ENCODE results near the gene FRMPD2. TPM values are rescaled to one million over a fixed set of nuclear protein-coding genes. Genes with fewer than 3 reads are reported as not detected.

The FRMPD2 gene, protein sequence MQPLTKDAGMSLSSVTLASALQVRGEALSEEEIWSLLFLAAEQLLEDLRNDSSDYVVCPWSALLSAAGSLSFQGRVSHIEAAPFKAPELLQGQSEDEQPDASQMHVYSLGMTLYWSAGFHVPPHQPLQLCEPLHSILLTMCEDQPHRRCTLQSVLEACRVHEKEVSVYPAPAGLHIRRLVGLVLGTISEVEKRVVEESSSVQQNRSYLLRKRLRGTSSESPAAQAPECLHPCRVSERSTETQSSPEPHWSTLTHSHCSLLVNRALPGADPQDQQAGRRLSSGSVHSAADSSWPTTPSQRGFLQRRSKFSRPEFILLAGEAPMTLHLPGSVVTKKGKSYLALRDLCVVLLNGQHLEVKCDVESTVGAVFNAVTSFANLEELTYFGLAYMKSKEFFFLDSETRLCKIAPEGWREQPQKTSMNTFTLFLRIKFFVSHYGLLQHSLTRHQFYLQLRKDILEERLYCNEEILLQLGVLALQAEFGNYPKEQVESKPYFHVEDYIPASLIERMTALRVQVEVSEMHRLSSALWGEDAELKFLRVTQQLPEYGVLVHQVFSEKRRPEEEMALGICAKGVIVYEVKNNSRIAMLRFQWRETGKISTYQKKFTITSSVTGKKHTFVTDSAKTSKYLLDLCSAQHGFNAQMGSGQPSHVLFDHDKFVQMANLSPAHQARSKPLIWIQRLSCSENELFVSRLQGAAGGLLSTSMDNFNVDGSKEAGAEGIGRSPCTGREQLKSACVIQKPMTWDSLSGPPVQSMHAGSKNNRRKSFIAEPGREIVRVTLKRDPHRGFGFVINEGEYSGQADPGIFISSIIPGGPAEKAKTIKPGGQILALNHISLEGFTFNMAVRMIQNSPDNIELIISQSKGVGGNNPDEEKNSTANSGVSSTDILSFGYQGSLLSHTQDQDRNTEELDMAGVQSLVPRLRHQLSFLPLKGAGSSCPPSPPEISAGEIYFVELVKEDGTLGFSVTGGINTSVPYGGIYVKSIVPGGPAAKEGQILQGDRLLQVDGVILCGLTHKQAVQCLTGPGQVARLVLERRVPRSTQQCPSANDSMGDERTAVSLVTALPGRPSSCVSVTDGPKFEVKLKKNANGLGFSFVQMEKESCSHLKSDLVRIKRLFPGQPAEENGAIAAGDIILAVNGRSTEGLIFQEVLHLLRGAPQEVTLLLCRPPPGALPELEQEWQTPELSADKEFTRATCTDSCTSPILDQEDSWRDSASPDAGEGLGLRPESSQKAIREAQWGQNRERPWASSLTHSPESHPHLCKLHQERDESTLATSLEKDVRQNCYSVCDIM (N-terminal part only)
- total RNA-seq, result not detected in 2 replicates

DNA sequence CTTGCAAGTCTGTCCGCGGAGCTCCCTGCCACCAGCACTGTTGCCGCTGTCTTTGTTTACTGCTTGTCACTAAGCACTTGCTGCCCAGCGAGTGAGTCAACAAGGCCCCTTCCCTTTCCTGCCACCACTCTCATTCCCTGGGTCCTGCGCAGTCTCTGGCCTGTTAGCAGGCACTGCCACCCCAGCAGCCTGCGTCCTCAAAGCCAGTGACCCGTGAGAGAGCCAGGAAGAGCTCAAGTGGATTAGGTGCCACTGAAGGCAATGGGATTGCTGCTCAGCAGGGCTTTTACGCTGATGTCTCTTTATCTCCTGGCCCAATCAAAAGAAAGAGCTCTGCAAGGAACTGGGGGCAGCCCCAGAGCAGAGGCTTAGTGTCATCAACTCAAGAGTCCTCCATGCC is at the start of gene FRMPD2:
Gene FRMPD2 (minus strand): TSS at position 61 of the 400 bp plus-strand sequence. CDS start 129 bp downstream, outside the sequence.

DNA sequence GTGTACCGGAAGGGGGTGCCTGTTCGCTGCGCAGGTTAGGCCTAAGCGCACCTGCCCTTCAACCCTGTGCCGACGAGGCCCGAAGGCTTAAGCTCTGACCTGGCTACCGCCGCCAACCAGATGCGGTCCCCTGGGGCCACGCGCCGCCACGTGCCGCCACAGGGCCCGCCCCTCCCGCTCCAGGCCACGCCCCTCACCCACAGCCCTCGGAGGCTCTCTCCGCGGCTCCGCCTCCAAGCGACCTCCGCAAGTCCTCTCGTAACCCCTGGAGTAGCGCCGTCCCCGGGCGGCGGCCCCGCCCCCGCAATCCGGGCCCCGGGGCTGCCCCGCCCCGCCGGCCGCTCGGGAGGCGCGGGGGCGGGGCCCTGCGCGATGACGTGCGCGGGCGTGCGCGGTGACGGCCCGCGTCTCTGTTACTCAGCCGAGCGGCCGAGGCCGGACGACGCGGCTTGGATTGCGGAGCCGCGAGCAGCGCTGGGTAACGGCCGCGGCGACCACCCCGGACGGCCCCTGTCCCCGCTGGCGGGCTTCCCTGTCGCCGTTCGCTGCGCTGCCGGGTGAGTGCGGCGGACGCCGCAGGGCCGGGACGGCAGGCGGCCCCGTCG is 31.9 kb upstream of the FRMPD2 start, which contains the start of gene MAPK8:
Gene MAPK8 (plus strand): TSS at position 413 of the 605 bp plus-strand sequence. CDS start 94,984 bp downstream, outside the sequence.

Other genes starting within 250 kb of the FRMPD2 start
- 24.8 and 34.3 TPM in 2 replicates for gene MAPK8, start 32.0 kb upstream of the FRMPD2 start, total RNA-seq

Measured in bronchus fibroblast of lung (primary cell).